Inflammatory macrophage treated with lipopolysaccharide for 4 hours (primary cell): Measurements from ENCODE around the gene NME3.

Experiments used
- DNase-seq: peaks from one replicate; pipeline ENCODE4 v3.0.0-alpha.2; 2020

NME3 gene

GRCh38 chr16:1779234-1779701 lies 7.9 kb upstream of the NME3 start:
- DNase-seq: no peak

GRCh38 chr16:1778200-1779179 lies 7.1 kb upstream of the NME3 start:
- no peak for DNase-seq

- DNase-seq: no peak
Observed at GRCh38 chr16:1777375-1778199, 6.2 kb upstream of the NME3 start.

- DNase-seq: no peak
Observed at GRCh38 chr16:1776991-1777374, 5.6 kb upstream of the NME3 start.

- no peak for DNase-seq
Observed at GRCh38 chr16:1776672-1776955, 5.3 kb upstream of the NME3 start.

GRCh38 chr16:1775846-1776671 lies 4.7 kb upstream of the NME3 start:
- DNase-seq: no peak

- DNase-seq: no peak
Observed at GRCh38 chr16:1775006-1775845, 3.9 kb upstream of the NME3 start.

GRCh38 chr16:1774448-1774780 lies 3.1 kb upstream of the NME3 start:
- no peak for DNase-seq

GRCh38 chr16:1773703-1774447 lies 2.5 kb upstream of the NME3 start:
- DNase-seq: peak; percentile 27

GRCh38 chr16:1772908-1773702 lies 1.8 kb upstream of the NME3 start, which contains the start of gene MRPS34:
MRPS34 (minus strand) TSS chr16:1773134; CDS start chr16:1773119, 15 bp downstream.
- peak; percentile 85 for DNase-seq

- peak; percentile 22 for DNase-seq
Observed at GRCh38 chr16:1772362-1772907, 1.1 kb upstream of the NME3 start, which contains the start of gene EME2. EME2 (plus strand) TSS chr16:1772810; CDS start chr16:1773228, 418 bp downstream.

GRCh38 chr16:1771864-1772361 lies 570 bp upstream of the NME3 start:
- no peak for DNase-seq

GRCh38 chr16:1770328-1771187 lies 785 bp downstream of the NME3 start:
- peak; percentile 6 for DNase-seq

- no peak for DNase-seq
Observed at GRCh38 chr16:1769402-1770300, 1.7 kb downstream of the NME3 start.

GRCh38 chr16:1768767-1769401 lies 2.5 kb downstream of the NME3 start:
- no peak for DNase-seq

GRCh38 chr16:1768061-1768766 lies 3.1 kb downstream of the NME3 start:
- DNase-seq: no peak
